ENCODE measurements around the gene CCNY. TPM values are rescaled to one million over a fixed set of nuclear protein-coding genes. Genes with fewer than 3 reads are reported as not detected.
A peak's percentile ranks its signal among the peaks of the same experiment; 100 is the strongest.
"Not testable (repeated sequence)": the region's sequence is repeated elsewhere in the genome, so short reads cannot be mapped to it uniquely, and the experiment has no call there.

The CCNY gene
- total RNA-seq, 3 donors from 2014 or later, result 48.6 to 64.4 (median 51.5) TPM

GRCh38 chr10:35398355-35398754, 62.0 kb downstream of the CCNY start:
- Histone ChIP-seq H3K4me1 (ENCODE audit: low read depth) (no peaks in the 10 kb centered on the region), H3K4me3 (no peak overlapping the region), H3K9me3 (peaks cover 7% of the 10 kb centered on the region), H3K36me3 (ENCODE audit: low read depth) (no peaks in the 10 kb centered on the region)
- intact Hi-C loops (cut with DNase I, micrococcal nuclease), result no loop called here
- TF ChIP-seq, protein P1, sequence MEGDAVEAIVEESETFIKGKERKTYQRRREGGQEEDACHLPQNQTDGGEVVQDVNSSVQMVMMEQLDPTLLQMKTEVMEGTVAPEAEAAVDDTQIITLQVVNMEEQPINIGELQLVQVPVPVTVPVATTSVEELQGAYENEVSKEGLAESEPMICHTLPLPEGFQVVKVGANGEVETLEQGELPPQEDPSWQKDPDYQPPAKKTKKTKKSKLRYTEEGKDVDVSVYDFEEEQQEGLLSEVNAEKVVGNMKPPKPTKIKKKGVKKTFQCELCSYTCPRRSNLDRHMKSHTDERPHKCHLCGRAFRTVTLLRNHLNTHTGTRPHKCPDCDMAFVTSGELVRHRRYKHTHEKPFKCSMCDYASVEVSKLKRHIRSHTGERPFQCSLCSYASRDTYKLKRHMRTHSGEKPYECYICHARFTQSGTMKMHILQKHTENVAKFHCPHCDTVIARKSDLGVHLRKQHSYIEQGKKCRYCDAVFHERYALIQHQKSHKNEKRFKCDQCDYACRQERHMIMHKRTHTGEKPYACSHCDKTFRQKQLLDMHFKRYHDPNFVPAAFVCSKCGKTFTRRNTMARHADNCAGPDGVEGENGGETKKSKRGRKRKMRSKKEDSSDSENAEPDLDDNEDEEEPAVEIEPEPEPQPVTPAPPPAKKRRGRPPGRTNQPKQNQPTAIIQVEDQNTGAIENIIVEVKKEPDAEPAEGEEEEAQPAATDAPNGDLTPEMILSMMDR (IDR thresholded peaks at IDR 0.05), result no peak
- DNase-seq (no peak), ATAC-seq (no peak)

- Histone ChIP-seq H3K4me1 (ENCODE audit: low read depth) (no peaks in the 10 kb centered on the region), H3K4me3 (no peak overlapping the region), H3K9me3 (peaks cover 7% of the 10 kb centered on the region), H3K36me3 (ENCODE audit: low read depth) (no peaks in the 10 kb centered on the region)
- ATAC-seq, result no peak
- TF ChIP-seq, protein P1 (IDR thresholded peaks at IDR 0.05), result no peak
- intact Hi-C loops (cut with DNase I, micrococcal nuclease), result no loop called here
- DNase-seq, result no peak
Observed at GRCh38 chr10:35398908-35399307, 62.6 kb downstream of the CCNY start.

- Histone ChIP-seq H3K4me1 (ENCODE audit: low read depth) (no peaks in the 10 kb centered on the region), H3K4me3 (no peak overlapping the region), H3K9me3 (peaks cover 7% of the 10 kb centered on the region), H3K36me3 (ENCODE audit: low read depth) (no peaks in the 10 kb centered on the region)
- ATAC-seq, result no peak
- DNase-seq, result no peak
- TF ChIP-seq, protein P1 (IDR thresholded peaks at IDR 0.05), result no peak
- intact Hi-C loops (cut with DNase I, micrococcal nuclease), result no loop called here
Observed at GRCh38 chr10:35399414-35400009, 63.2 kb downstream of the CCNY start.

DNA sequence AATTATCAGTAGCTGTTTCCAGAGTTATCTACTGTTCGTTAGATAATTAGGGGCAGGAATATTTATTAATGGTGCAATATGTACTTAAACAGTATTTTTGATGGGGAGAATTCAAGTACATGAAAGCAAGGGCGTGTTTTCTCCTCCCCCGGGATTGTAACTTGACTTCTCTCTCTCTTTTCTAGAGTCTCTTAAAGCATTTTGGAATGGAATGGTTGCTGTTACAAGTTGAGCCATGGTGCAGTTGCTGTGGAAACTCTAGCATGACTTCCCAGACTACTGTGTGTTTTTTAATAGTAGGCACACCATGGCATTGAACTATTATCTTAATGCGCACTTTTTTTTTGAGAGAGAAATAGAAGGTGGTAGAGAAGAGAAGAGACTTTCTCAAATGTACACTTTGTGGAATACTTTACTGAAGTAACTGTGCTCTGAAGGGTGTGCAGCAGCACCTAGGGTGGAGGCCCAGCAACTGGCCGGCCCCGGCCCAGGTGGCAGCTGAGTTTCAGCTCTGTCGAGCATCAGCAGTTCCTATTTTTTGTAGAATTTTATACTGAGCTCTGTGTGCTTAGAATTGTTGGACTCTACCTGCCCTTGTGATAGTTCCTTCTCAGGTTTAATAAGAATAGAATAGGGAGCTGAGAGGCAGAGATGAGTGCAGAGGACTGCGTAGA, 64.4 kb downstream of the CCNY start:
- H3K4me1 ChIP-seq (ENCODE audit: low read depth), result no peaks in the 10 kb centered on the region

DNA sequence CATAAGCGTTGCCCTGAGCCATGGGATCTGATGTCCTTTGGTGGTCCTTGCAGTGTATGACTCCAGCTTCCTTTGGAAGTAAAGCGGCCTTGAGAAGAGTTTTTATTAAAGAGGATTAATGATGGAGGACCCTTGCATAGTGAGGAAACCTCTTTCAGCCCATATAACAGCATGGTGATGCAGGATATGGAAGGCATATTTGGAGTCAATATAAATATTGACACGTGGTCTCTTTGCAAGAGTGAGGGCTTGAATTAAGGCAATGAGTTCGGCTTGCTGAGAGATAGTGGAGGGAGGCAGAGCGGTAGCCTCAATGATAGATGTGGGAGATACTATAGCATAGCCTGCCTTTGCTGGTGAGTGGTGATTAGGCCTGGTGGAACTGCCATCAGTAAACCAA, 67.2 kb downstream of the CCNY start:
- H3K36me3 ChIP-seq (ENCODE audit: low read depth); H3K4me3 ChIP-seq; H3K4me1 ChIP-seq (ENCODE audit: low read depth); DNase-seq; H3K9me3 ChIP-seq; intact Hi-C loops (cut with DNase I, micrococcal nuclease); ATAC-seq: not testable (repeated sequence)

More for the DNA sequence above, 64.4 kb downstream of the CCNY start:
- H3K36me3 ChIP-seq (ENCODE audit: low read depth), result no peaks in the 10 kb centered on the region
- peaks cover 7% of the 10 kb centered on the region for H3K9me3 ChIP-seq
- no peak for DNase-seq
- no peak overlapping the region for H3K4me3 ChIP-seq
- ATAC-seq, result no peak
- TF ChIP-seq, protein P1 (IDR thresholded peaks at IDR 0.05), result no peak
- intact Hi-C loops (cut with DNase I, micrococcal nuclease), result no loop called here

DNA sequence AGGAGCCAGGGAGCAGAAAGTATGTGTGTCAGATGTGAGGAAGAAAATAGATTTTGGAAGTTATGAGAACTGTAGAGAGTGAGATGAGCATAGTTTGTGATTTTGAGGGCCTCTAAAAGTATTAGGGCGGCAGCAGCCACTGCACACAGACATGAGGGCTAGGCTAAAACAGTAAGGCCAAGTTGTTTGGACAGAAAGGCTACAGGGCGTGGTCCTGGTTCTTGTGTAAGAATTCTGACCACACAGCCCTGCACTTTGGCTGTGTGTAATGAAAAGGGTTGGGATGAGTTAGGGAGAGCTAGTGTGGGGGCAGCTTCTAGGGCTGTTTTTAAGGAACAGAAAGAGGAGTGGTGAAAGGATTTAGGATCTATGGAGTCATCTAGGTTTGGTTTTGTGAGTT, 67.8 kb downstream of the CCNY start:
- not testable (repeated sequence) for H3K4me1 ChIP-seq (ENCODE audit: low read depth); H3K36me3 ChIP-seq (ENCODE audit: low read depth)

GRCh38 chr10:35406003-35406630, 69.8 kb downstream of the CCNY start:
- intact Hi-C loops (cut with DNase I, micrococcal nuclease); DNase-seq; ATAC-seq; H3K4me1 ChIP-seq (ENCODE audit: low read depth); H3K36me3 ChIP-seq (ENCODE audit: low read depth); H3K4me3 ChIP-seq; H3K9me3 ChIP-seq: not testable (repeated sequence)

More for the DNA sequence above, 67.8 kb downstream of the CCNY start:
- ATAC-seq; H3K4me3 ChIP-seq; intact Hi-C loops (cut with DNase I, micrococcal nuclease); H3K9me3 ChIP-seq: not testable (repeated sequence)
- peak in 1 of 3 donors; percentile 22 for DNase-seq

DNA sequence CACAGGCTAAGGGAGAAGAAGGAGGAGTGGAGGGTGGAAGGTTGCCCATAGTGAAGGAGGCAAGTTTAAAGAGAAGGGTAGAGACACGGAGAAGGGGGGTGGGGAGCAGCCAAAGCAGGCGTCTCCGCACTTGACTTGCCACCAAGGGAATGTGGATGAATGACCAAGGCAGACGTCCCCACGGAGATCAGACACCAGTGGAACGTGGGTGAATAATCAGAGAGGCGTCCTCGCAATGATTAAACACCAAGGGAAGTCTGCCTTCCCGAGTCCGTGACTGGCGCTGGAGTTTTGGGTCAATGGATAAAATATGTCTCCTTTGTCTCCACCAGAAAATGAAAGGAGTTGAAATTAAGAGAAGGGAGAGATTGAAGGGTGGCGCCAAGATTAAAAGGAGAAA, 71.4 kb downstream of the CCNY start:
- H3K4me3 ChIP-seq; ATAC-seq; H3K9me3 ChIP-seq; H3K4me1 ChIP-seq (ENCODE audit: low read depth); intact Hi-C loops (cut with DNase I, micrococcal nuclease); H3K36me3 ChIP-seq (ENCODE audit: low read depth); DNase-seq: not testable (repeated sequence)

Measured in mucosa of descending colon (tissue), 3 donors.